SU-DHL-6 (cell line): ENCODE data around the gene S1PR1.

Experiments
- EZH2phosphoT487 ChIP-seq: fragments of 200-600 bp; sonication (generic), shearing (Covaris generic); conservative IDR thresholded peaks from 2 replicates; pipeline ENCODE4 v1.6.1; 2018; ENCODE audit warnings: mild to moderate bottlenecking, antibody characterized with exemption, low read length, moderate library complexity, mixed read lengths
- TF ChIP-seq, protein P1 (sequence below): fragments of 200-600 bp; sonication (generic); IDR thresholded peaks from one replicate; pipeline ENCODE4 v1.5.1; 2017; ENCODE audit warnings: antibody characterized with exemption, mild to moderate bottlenecking, low read length, moderate library complexity; ENCODE audit not compliant: insufficient read depth, poor library complexity, severe bottlenecking

- TF ChIP-seq, protein P1, sequence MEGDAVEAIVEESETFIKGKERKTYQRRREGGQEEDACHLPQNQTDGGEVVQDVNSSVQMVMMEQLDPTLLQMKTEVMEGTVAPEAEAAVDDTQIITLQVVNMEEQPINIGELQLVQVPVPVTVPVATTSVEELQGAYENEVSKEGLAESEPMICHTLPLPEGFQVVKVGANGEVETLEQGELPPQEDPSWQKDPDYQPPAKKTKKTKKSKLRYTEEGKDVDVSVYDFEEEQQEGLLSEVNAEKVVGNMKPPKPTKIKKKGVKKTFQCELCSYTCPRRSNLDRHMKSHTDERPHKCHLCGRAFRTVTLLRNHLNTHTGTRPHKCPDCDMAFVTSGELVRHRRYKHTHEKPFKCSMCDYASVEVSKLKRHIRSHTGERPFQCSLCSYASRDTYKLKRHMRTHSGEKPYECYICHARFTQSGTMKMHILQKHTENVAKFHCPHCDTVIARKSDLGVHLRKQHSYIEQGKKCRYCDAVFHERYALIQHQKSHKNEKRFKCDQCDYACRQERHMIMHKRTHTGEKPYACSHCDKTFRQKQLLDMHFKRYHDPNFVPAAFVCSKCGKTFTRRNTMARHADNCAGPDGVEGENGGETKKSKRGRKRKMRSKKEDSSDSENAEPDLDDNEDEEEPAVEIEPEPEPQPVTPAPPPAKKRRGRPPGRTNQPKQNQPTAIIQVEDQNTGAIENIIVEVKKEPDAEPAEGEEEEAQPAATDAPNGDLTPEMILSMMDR: no peak
- TF ChIP-seq EZH2phosphoT487: no peak
Measured at GRCh38 chr1:101238031-101238628, 1.3 kb downstream of the S1PR1 start.
